Measurements from ENCODE around the gene ABCA2.

GRCh38 chr9:136965771-136966484, 62.1 kb downstream of the ABCA2 start:
- no peak for TF ChIP-seq POLR2A (IDR thresholded peaks at IDR 0.05; ENCODE audit: low read depth, low read length)
- TF ChIP-seq POLR2AphosphoS5 (IDR thresholded peaks at IDR 0.05; ENCODE audit: low read depth, low read length), result no peak
